ENCODE results near the gene WHRN. TPM values are rescaled to one million over a fixed set of nuclear protein-coding genes. Genes with fewer than 3 reads are reported as not detected.

Gene WHRN
- polyA plus RNA-seq, 1 donor from 2014 or later = 2.5 TPM

- no peaks in the 10 kb centered on the region for H3F3A ChIP-seq (ENCODE audit: insufficient read depth, low read length, poor library complexity, severe bottlenecking)
- H3K27me3 ChIP-seq (ENCODE audit: insufficient read depth, low read depth, low read length) = no peaks in the 10 kb centered on the region
- no peaks in the 10 kb centered on the region for H3K36me3 ChIP-seq (ENCODE audit: insufficient read depth, low read length)
- no peak overlapping the region for H3K4me3 ChIP-seq (ENCODE audit: low read length)
- H2AFZ ChIP-seq (ENCODE audit: low read depth, low read length) = no peak overlapping the region
- no peak for TF ChIP-seq EP300 (conservative IDR thresholded peaks at IDR 0.05; ENCODE audit: poor library complexity, severe bottlenecking)
- no peak for TF ChIP-seq SMC3 (conservative IDR thresholded peaks at IDR 0.05; ENCODE audit: poor library complexity)
- TF ChIP-seq POLR2AphosphoS5 (IDR thresholded peaks at IDR 0.05) = no peak
- TF ChIP-seq CTCF (IDR thresholded peaks at IDR 0.05; ENCODE audit: poor library complexity, severe bottlenecking) = no peak
- TF ChIP-seq REST (IDR thresholded peaks at IDR 0.05; ENCODE audit: borderline replicate concordance) = no peak
- TF ChIP-seq TAF1 (IDR thresholded peaks at IDR 0.05; ENCODE audit: low read depth) = no peak
- no peaks in the 10 kb centered on the region for H3K9me2 ChIP-seq (ENCODE audit: insufficient read depth, low read length)
- H3K79me2 ChIP-seq (replicated peaks; ENCODE audit: insufficient read depth, low read length) = no peaks in the 10 kb centered on the region
- no peak overlapping the region for H3K4me2 ChIP-seq (ENCODE audit: low read length)
- no peak overlapping the region for H3K27ac ChIP-seq (ENCODE audit: low read length)
- no peak overlapping the region for H3K9ac ChIP-seq (ENCODE audit: low read length)
- H4K20me1 ChIP-seq (ENCODE audit: insufficient read depth) = no peaks in the 10 kb centered on the region
- no peaks in the 10 kb centered on the region for H3K9me3 ChIP-seq (ENCODE audit: low read length)
These were observed 20.3 kb downstream of the WHRN start for GRCh38 chr9:114484854-114485443.

- Histone ChIP-seq H3K9ac (ENCODE audit: low read length) (no peak overlapping the region), H3K27me3 (ENCODE audit: insufficient read depth, low read depth, low read length) (no peaks in the 10 kb centered on the region), H3K36me3 (ENCODE audit: insufficient read depth, low read length) (no peaks in the 10 kb centered on the region), H3K4me3 (ENCODE audit: low read length) (no peak overlapping the region), H4K20me1 (ENCODE audit: insufficient read depth) (no peaks in the 10 kb centered on the region), H3K4me2 (ENCODE audit: low read length) (no peak overlapping the region), H3K9me3 (ENCODE audit: low read length) (no peaks in the 10 kb centered on the region), H3K79me2 (replicated peaks; ENCODE audit: insufficient read depth, low read length) (no peaks in the 10 kb centered on the region), H3F3A (ENCODE audit: insufficient read depth, low read length, poor library complexity, severe bottlenecking) (no peaks in the 10 kb centered on the region), H3K9me2 (ENCODE audit: insufficient read depth, low read length) (no peaks in the 10 kb centered on the region), H2AFZ (ENCODE audit: low read depth, low read length) (no peak overlapping the region), H3K27ac (ENCODE audit: low read length) (no peak overlapping the region)
- TF ChIP-seq RAD21 (conservative IDR thresholded peaks at IDR 0.05) (no peak), TAF1 (IDR thresholded peaks at IDR 0.05; ENCODE audit: low read depth) (no peak), EP300 (conservative IDR thresholded peaks at IDR 0.05; ENCODE audit: poor library complexity, severe bottlenecking) (no peak), SMC3 (conservative IDR thresholded peaks at IDR 0.05; ENCODE audit: poor library complexity) (no peak), MXI1 (conservative IDR thresholded peaks at IDR 0.05; ENCODE audit: poor library complexity, severe bottlenecking) (no peak), REST (IDR thresholded peaks at IDR 0.05; ENCODE audit: borderline replicate concordance) (no peak), POLR2AphosphoS5 (IDR thresholded peaks at IDR 0.05) (no peak), CTCF (IDR thresholded peaks at IDR 0.05; ENCODE audit: poor library complexity, severe bottlenecking) (no peak), EZH2 (IDR thresholded peaks at IDR 0.05; ENCODE audit: borderline replicate concordance, insufficient read depth, low read length, poor library complexity, severe bottlenecking) (no peak)
These were observed 20.9 kb downstream of the WHRN start for GRCh38 chr9:114484215-114484853.

All from neural cell (in vitro differentiated cells).